Natural killer cell treated with Interleukin-12 subunit alpha and Interleukin-12 subunit beta and Interleukin-15 and Interleukin-18, amount 100 ng/mL, for 72 hours (primary cell): ENCODE measurements around the gene MYO18A. TPM values are rescaled to one million over a fixed set of nuclear protein-coding genes. Genes with fewer than 3 reads are reported as not detected.
"Not testable (repeated sequence)": the region's sequence is repeated elsewhere in the genome, so short reads cannot be mapped to it uniquely, and the experiment has no call there.

Source experiments
- ATAC-seq, 2 donors: fragments of 150-1000 bp; cut with Tn5 transposase in 1 of 2; sonication (Bioruptor Pico), chemical (Tn5 transposase) in 1 of 2; 2 replicates each; pipeline ENCODE4 v1.10.0; 2021
- DNase-seq: peaks from one replicate; pipeline ENCODE4 v3.0.0; 2022; ENCODE audit warnings: low spot score
- H3K27ac Mint-ChIP-seq, 2 donors: 1 replicate in 1 of 2; 2 replicates in 1 of 2; pipeline ENCODE4 v1.8.0; 2022; ENCODE audit warnings: mixed read lengths in 2 of 2, mild to moderate bottlenecking in 1 of 2, moderate library complexity in 1 of 2
- H3K27me3 Mint-ChIP-seq, 2 donors: 1 replicate in 1 of 2; 2 replicates in 1 of 2; pipeline ENCODE4 v1.8.0; 2022; ENCODE audit warnings: mixed read lengths in 2 of 2
- H3K36me3 Mint-ChIP-seq: one replicate; pipeline ENCODE4 v1.8.0; 2022; ENCODE audit warnings: mixed read lengths
- H3K4me1 Mint-ChIP-seq, 2 donors: 1 replicate in 1 of 2; 2 replicates in 1 of 2; pipeline ENCODE4 v1.8.0; 2022; ENCODE audit warnings: low read depth in 2 of 2, mixed read lengths in 2 of 2, mild to moderate bottlenecking in 1 of 2
- H3K4me3 Mint-ChIP-seq: one replicate; pipeline ENCODE4 v1.8.0; 2022; ENCODE audit warnings: mixed read lengths
- H3K9me3 Mint-ChIP-seq: 2 replicates; pipeline ENCODE4 v1.8.0; 2022; ENCODE audit warnings: mixed read lengths
- total RNA-seq, 2 donors: library from RNA; stranded (reverse); gene quantifications; one replicate each; pipeline ENCODE4 v1.2.3, GENCODE V29; 2022

Gene MYO18A
- total RNA-seq = 10 to 100 TPM; 56.7 to 60.9 TPM

- no peaks in the 10 kb centered on the region for H3K36me3 Mint-ChIP-seq
These were observed at the start of gene MYO18A for GRCh38 chr17:29180034-29180787. Gene MYO18A (minus strand): TSS chr17:29180398. CDS start chr17:29166940, 13,458 bp downstream.

GRCh38 chr17:29225396-29225795 lies 45.2 kb upstream of the MYO18A start:
- ATAC-seq (no peak), DNase-seq (no peak)
- Mint-ChIP-seq H3K4me3 (no peak overlapping the region), H3K27ac (no peak overlapping the region), H3K27me3 (no peaks in the 10 kb centered on the region), H3K4me1 (peaks cover 0 to 4% of the 10 kb centered on the region in 2 donors), H3K9me3 (no peaks in the 10 kb centered on the region), H3K36me3 (no peaks in the 10 kb centered on the region)

More at GRCh38 chr17:29180034-29180787, at the start of gene MYO18A:
- Mint-ChIP-seq H3K4me1 (peaks cover 12 to 15% of the 10 kb centered on the region in 2 donors), H3K4me3 (peak within 1 kb of the TSS; percentile 39), H3K9me3 (no peaks in the 10 kb centered on the region), H3K27me3 (peaks cover 0 to 3% of the 10 kb centered on the region in 2 donors), H3K27ac (peak within 1 kb of the TSS in 1 of 2 donors; percentile 29)
- DNase-seq = peak; percentile 73
- ATAC-seq = peak; percentile 98

GRCh38 chr17:29221338-29221737 lies 41.1 kb upstream of the MYO18A start:
- H3K9me3 Mint-ChIP-seq, H3K27ac Mint-ChIP-seq, H3K36me3 Mint-ChIP-seq, DNase-seq, H3K27me3 Mint-ChIP-seq, H3K4me3 Mint-ChIP-seq, ATAC-seq: not testable (repeated sequence)
- H3K4me1 Mint-ChIP-seq = peaks cover 0 to 12% of the 10 kb centered on the region in 2 donors

- H3K27ac Mint-ChIP-seq = no peak overlapping the region
- H3K9me3 Mint-ChIP-seq = no peaks in the 10 kb centered on the region
- peaks cover 0 to 2% of the 10 kb centered on the region in 2 donors for H3K27me3 Mint-ChIP-seq
- ATAC-seq = peak; percentile 76 to 84
- DNase-seq = peak; percentile 81
- no peaks in the 10 kb centered on the region for H3K36me3 Mint-ChIP-seq
- H3K4me3 Mint-ChIP-seq = no peak overlapping the region
- H3K4me1 Mint-ChIP-seq = peaks cover 0 to 8% of the 10 kb centered on the region in 2 donors
These were observed 39.3 kb upstream of the MYO18A start for GRCh38 chr17:29219378-29220047.

GRCh38 chr17:29216856-29217255 lies 36.7 kb upstream of the MYO18A start:
- Mint-ChIP-seq H3K27me3 (peaks cover 0 to 2% of the 10 kb centered on the region in 2 donors), H3K27ac (no peak overlapping the region), H3K4me3 (no peak overlapping the region), H3K9me3 (no peaks in the 10 kb centered on the region), H3K4me1 (peaks cover 0 to 8% of the 10 kb centered on the region in 2 donors), H3K36me3 (no peaks in the 10 kb centered on the region)
- no peak for ATAC-seq
- no peak for DNase-seq

GRCh38 chr17:29216181-29216580 lies 36.0 kb upstream of the MYO18A start:
- Mint-ChIP-seq H3K27ac (no peak overlapping the region), H3K36me3 (no peaks in the 10 kb centered on the region), H3K4me1 (peaks cover 0 to 8% of the 10 kb centered on the region in 2 donors), H3K9me3 (no peaks in the 10 kb centered on the region), H3K4me3 (no peak overlapping the region), H3K27me3 (peaks cover 0 to 2% of the 10 kb centered on the region in 2 donors)
- DNase-seq = no peak
- ATAC-seq = no peak

- no peak overlapping the region for H3K27ac Mint-ChIP-seq
- H3K4me1 Mint-ChIP-seq = peaks cover 0 to 8% of the 10 kb centered on the region in 2 donors
- no peaks in the 10 kb centered on the region for H3K9me3 Mint-ChIP-seq
- no peak overlapping the region for H3K4me3 Mint-ChIP-seq
- ATAC-seq (no peak), DNase-seq (no peak)
- peaks cover 0 to 2% of the 10 kb centered on the region in 2 donors for H3K27me3 Mint-ChIP-seq
- H3K36me3 Mint-ChIP-seq = no peaks in the 10 kb centered on the region
These were observed 35.5 kb upstream of the MYO18A start for GRCh38 chr17:29215717-29216116.

GRCh38 chr17:29215174-29215573 lies 35.0 kb upstream of the MYO18A start:
- H3K4me3 Mint-ChIP-seq = no peak overlapping the region
- peaks cover 0 to 2% of the 10 kb centered on the region in 2 donors for H3K27me3 Mint-ChIP-seq
- no peak for DNase-seq
- H3K27ac Mint-ChIP-seq = no peak overlapping the region
- H3K4me1 Mint-ChIP-seq = peaks cover 0 to 8% of the 10 kb centered on the region in 2 donors
- no peaks in the 10 kb centered on the region for H3K36me3 Mint-ChIP-seq
- no peaks in the 10 kb centered on the region for H3K9me3 Mint-ChIP-seq
- no peak for ATAC-seq

GRCh38 chr17:29214215-29215146 lies 34.3 kb upstream of the MYO18A start:
- Mint-ChIP-seq H3K27ac (no peak overlapping the region), H3K27me3 (peaks cover 0 to 2% of the 10 kb centered on the region in 2 donors), H3K4me3 (no peak overlapping the region), H3K4me1 (peaks cover 0 to 5% of the 10 kb centered on the region in 2 donors), H3K9me3 (no peaks in the 10 kb centered on the region), H3K36me3 (no peaks in the 10 kb centered on the region)
- ATAC-seq (no peak), DNase-seq (no peak)

GRCh38 chr17:29212681-29213121 lies 32.5 kb upstream of the MYO18A start:
- Mint-ChIP-seq H3K27ac (no peak overlapping the region), H3K4me1 (no peaks in the 10 kb centered on the region), H3K9me3 (no peaks in the 10 kb centered on the region), H3K27me3 (peaks cover 0 to 2% of the 10 kb centered on the region in 2 donors), H3K36me3 (no peaks in the 10 kb centered on the region), H3K4me3 (no peak overlapping the region)
- ATAC-seq = no peak
- DNase-seq = no peak

GRCh38 chr17:29212094-29212631 lies 32.0 kb upstream of the MYO18A start:
- no peaks in the 10 kb centered on the region for H3K36me3 Mint-ChIP-seq
- H3K9me3 Mint-ChIP-seq = no peaks in the 10 kb centered on the region

GRCh38 chr17:29210879-29211278 lies 30.7 kb upstream of the MYO18A start:
- no peak for ATAC-seq
- no peaks in the 10 kb centered on the region for H3K4me1 Mint-ChIP-seq

More at GRCh38 chr17:29212094-29212631, 32.0 kb upstream of the MYO18A start:
- Mint-ChIP-seq H3K4me3 (no peak overlapping the region), H3K27ac (no peak overlapping the region), H3K4me1 (no peaks in the 10 kb centered on the region), H3K27me3 (no peaks in the 10 kb centered on the region)
- ATAC-seq (no peak), DNase-seq (no peak)

GRCh38 chr17:29209073-29209472 lies 28.9 kb upstream of the MYO18A start:
- Mint-ChIP-seq H3K27ac (no peak overlapping the region), H3K4me1 (no peaks in the 10 kb centered on the region), H3K9me3 (no peaks in the 10 kb centered on the region), H3K4me3 (no peak overlapping the region), H3K36me3 (no peaks in the 10 kb centered on the region), H3K27me3 (peaks cover 4 to 7% of the 10 kb centered on the region in 2 donors)
- ATAC-seq (no peak), DNase-seq (no peak)

More at GRCh38 chr17:29210879-29211278, 30.7 kb upstream of the MYO18A start:
- no peaks in the 10 kb centered on the region for H3K9me3 Mint-ChIP-seq
- no peaks in the 10 kb centered on the region for H3K36me3 Mint-ChIP-seq
- DNase-seq = no peak
- no peaks in the 10 kb centered on the region for H3K27me3 Mint-ChIP-seq
- no peak overlapping the region for H3K4me3 Mint-ChIP-seq
- H3K27ac Mint-ChIP-seq = no peak overlapping the region
